ENCODE data around the gene LRRTM3. TPM values are rescaled to one million over a fixed set of nuclear protein-coding genes. Genes with fewer than 3 reads are reported as not detected.

The LRRTM3 gene
- total RNA-seq, 1 donor from 2014 or later = 2.8 TPM

DNA sequence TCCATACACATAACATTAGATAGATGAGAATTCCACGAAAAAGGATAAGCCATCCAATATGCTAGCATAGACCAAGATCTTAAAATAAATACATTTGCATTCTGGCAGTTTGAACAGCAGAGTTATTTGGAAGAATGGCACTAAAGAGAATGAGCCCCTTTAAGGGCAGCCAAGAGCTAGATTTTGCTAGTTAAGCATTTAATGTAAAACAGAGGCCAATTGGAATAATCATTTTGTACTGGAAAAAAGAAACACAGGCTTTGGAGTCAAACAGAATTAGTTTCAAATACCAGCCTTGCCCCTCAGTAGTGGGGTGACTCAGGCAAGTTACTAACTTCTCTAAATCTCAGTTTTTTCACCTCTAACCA, 56.2 kb downstream of the LRRTM3 start:
- Mint-ChIP-seq H3K9me3 (no peaks in the 10 kb centered on the region), H3K27ac (ENCODE audit: unreplicated experiment) (no peak overlapping the region), H3K36me3 (ENCODE audit: low read depth) (no peaks in the 10 kb centered on the region), H3K4me3 (no peak overlapping the region), H3K4me1 (no peaks in the 10 kb centered on the region), H3K27me3 (ENCODE audit: low read depth) (no peaks in the 10 kb centered on the region)
- TF ChIP-seq, protein P1, sequence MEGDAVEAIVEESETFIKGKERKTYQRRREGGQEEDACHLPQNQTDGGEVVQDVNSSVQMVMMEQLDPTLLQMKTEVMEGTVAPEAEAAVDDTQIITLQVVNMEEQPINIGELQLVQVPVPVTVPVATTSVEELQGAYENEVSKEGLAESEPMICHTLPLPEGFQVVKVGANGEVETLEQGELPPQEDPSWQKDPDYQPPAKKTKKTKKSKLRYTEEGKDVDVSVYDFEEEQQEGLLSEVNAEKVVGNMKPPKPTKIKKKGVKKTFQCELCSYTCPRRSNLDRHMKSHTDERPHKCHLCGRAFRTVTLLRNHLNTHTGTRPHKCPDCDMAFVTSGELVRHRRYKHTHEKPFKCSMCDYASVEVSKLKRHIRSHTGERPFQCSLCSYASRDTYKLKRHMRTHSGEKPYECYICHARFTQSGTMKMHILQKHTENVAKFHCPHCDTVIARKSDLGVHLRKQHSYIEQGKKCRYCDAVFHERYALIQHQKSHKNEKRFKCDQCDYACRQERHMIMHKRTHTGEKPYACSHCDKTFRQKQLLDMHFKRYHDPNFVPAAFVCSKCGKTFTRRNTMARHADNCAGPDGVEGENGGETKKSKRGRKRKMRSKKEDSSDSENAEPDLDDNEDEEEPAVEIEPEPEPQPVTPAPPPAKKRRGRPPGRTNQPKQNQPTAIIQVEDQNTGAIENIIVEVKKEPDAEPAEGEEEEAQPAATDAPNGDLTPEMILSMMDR (conservative IDR thresholded peaks at IDR 0.05) = no peak
- no peak for DNase-seq (ENCODE audit: low read depth, low spot score)

DNA sequence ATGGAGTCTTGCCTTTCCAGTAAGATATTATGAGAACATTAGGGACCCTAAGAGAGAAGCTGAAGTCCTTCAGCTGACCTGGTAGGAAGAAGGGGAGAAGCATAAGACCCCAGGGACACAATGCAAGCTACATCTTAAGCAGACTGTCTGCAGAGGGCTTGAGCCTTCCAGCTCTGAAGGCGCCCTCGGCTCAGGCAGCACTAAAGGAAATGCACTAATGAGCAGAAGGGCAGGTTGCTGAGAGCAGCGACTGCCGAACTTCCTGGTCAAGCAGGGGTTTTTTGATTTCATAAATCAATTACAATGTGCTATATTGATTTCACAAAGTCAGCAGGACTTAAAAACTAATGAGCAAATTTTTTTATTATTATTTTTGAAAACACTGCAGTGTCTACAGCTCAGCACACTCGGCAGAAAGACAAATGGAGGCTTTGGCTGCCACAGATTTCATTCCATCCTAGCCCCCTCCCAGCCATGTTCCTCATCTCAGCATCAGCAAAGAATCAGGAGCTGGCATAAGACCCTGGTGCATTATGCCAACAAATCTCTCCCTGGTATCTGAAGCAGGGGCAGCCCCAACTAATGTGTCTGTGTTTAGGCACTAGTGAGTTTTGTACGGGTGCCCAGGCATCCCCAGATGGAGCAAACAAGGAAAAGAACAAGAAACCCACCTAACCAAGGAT, 57.1 kb downstream of the LRRTM3 start:
- Mint-ChIP-seq H3K9me3 (no peaks in the 10 kb centered on the region), H3K27me3 (ENCODE audit: low read depth) (no peaks in the 10 kb centered on the region), H3K4me3 (no peak overlapping the region), H3K4me1 (no peaks in the 10 kb centered on the region), H3K36me3 (ENCODE audit: low read depth) (no peaks in the 10 kb centered on the region), H3K27ac (ENCODE audit: unreplicated experiment) (no peak overlapping the region)
- TF ChIP-seq, protein P1 (conservative IDR thresholded peaks at IDR 0.05) = no peak
- DNase-seq (ENCODE audit: low read depth, low spot score) = no peak

DNA sequence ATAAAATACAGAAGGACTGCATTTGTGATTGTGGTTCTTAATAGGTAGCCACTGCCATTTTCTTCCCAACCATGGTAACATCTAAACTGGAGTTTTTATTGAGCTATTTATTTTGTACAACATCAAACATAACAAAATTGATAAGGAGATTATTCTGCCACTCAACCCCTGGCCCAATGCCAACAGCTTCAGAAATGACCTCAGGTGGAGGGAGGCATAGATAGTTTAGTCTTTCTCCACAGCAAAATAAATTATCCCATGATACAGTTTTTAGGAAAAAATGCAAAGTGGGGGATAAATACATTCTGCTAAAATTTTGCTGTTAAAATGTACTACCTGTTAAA, 57.6 kb downstream of the LRRTM3 start:
- no peak overlapping the region for H3K4me3 Mint-ChIP-seq
- DNase-seq (ENCODE audit: low read depth, low spot score) = no peak
- H3K36me3 Mint-ChIP-seq (ENCODE audit: low read depth) = no peaks in the 10 kb centered on the region
- no peaks in the 10 kb centered on the region for H3K4me1 Mint-ChIP-seq
- TF ChIP-seq, protein P1 (conservative IDR thresholded peaks at IDR 0.05) = no peak
- no peaks in the 10 kb centered on the region for H3K9me3 Mint-ChIP-seq
- H3K27ac Mint-ChIP-seq (ENCODE audit: unreplicated experiment) = no peak overlapping the region
- no peaks in the 10 kb centered on the region for H3K27me3 Mint-ChIP-seq (ENCODE audit: low read depth)

DNA sequence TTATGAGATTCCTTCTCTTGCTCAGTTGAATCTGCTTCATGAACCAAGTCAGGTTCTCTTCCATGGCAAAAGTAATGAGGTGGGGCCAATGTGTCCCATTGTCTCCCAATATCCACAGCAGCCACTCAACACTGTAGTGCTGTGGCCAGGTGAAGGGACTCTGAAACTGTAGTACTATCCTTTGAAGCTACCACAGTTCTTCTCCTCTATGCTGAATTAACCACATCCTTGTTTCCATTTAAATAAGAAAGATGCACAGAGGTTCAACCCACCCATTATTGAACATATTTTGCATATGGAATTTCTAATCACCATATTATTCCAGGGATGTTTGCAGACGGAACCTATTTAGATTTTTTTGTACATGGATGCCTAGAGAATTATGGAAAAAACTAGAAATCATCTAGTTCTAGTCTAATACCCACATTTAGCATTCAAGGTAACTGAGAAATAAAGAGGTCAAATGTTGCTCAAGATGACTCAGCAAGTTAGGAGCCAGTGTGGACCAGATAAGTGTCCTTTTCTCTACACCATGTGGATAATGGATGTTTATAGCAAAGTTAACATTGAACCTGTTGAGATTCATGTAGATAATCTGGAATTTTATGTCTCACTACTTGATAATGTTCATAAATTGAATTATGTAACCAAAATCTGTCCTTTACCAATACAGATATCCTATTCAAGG, 64.5 kb downstream of the LRRTM3 start:
- no peak for DNase-seq (ENCODE audit: low read depth, low spot score)
- H3K4me3 Mint-ChIP-seq = no peak overlapping the region
- TF ChIP-seq, protein P1 (conservative IDR thresholded peaks at IDR 0.05) = no peak
- no peaks in the 10 kb centered on the region for H3K27me3 Mint-ChIP-seq (ENCODE audit: low read depth)
- H3K27ac Mint-ChIP-seq (ENCODE audit: unreplicated experiment) = no peak overlapping the region
- H3K9me3 Mint-ChIP-seq = no peaks in the 10 kb centered on the region
- no peaks in the 10 kb centered on the region for H3K36me3 Mint-ChIP-seq (ENCODE audit: low read depth)
- no peaks in the 10 kb centered on the region for H3K4me1 Mint-ChIP-seq

DNA sequence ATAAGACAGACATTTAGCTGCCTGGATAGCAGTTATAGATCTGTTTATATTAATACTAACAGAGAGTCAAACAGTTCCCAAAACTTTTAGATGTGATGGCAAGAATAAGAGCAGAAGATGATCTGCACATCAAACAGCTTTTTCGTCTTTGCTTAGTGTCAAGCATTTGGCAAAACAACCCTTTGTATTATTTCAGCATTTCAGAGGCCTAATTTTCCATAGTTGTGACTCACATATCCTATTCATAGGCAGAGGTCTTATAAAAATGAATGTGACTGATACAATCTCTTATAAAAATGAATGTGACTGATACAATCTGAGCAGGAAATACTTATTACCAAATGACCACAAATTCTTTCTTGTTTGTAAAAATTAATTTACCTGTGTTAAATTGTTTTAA, 71.2 kb downstream of the LRRTM3 start:
- TF ChIP-seq, protein P1 (conservative IDR thresholded peaks at IDR 0.05) = no peak
- no peaks in the 10 kb centered on the region for H3K27me3 Mint-ChIP-seq (ENCODE audit: low read depth)
- no peaks in the 10 kb centered on the region for H3K4me1 Mint-ChIP-seq
- no peaks in the 10 kb centered on the region for H3K9me3 Mint-ChIP-seq
- DNase-seq (ENCODE audit: low read depth, low spot score) = no peak
- H3K36me3 Mint-ChIP-seq (ENCODE audit: low read depth) = no peaks in the 10 kb centered on the region
- no peak overlapping the region for H3K4me3 Mint-ChIP-seq
- no peak overlapping the region for H3K27ac Mint-ChIP-seq (ENCODE audit: unreplicated experiment)

All from neural crest cell (in vitro differentiated cells).